BLaER1 treated with 17β-estradiol and CSF1 and Interleukin-3, amounts not matched to agents 10 nM and 100 nM (cell line): ENCODE results near the gene PALM3.
A peak's percentile ranks its signal among the peaks of the same experiment; 100 is the strongest.
"Not testable (repeated sequence)": the region's sequence is repeated elsewhere in the genome, so short reads cannot be mapped to it uniquely, and the experiment has no call there.

Experiments used
- H3K27ac ChIP-seq, 11 experiments: shearing (Covaris generic); formaldehyde crosslinking; 2 replicates each; pipeline ENCODE4 v1.8.1; 2022
- H3K27me3 ChIP-seq, 11 experiments: shearing (Covaris generic); formaldehyde crosslinking; 2 replicates each; pipeline ENCODE4 v1.8.1; 2022
- H3K36me3 ChIP-seq, 11 experiments: shearing (Covaris generic); formaldehyde crosslinking; 2 replicates each; pipeline ENCODE4 v1.8.1; 2022
- H3K4me1 ChIP-seq, 10 experiments: shearing (Covaris generic); formaldehyde crosslinking; 2 replicates each; pipeline ENCODE4 v1.8.1; 2022
- H3K4me2 ChIP-seq, 11 experiments: shearing (Covaris generic); formaldehyde crosslinking; 2 replicates each; pipeline ENCODE4 v1.8.1; 2022
- H3K4me3 ChIP-seq, 10 experiments: shearing (Covaris generic); formaldehyde crosslinking; 2 replicates each; pipeline ENCODE4 v1.8.1; 2022
- H3K9ac ChIP-seq, 11 experiments: shearing (Covaris generic); formaldehyde crosslinking; 2 replicates each; pipeline ENCODE4 v1.8.1; 2022
- H3K9me3 ChIP-seq, 11 experiments: shearing (Covaris generic); formaldehyde crosslinking; replicated peaks in 1 of 11; 2 replicates each; pipeline ENCODE4 v1.8.1; 2022
- H4K20me1 ChIP-seq, 11 experiments: shearing (Covaris generic); formaldehyde crosslinking; 2 replicates each; pipeline ENCODE4 v1.8.1; 2022
- Cebpa-rat ChIP-seq, 11 experiments: shearing (Covaris generic); IDR thresholded peaks; 2 replicates each; pipeline ENCODE4 v1.8.1; 2022

Gene PALM3

DNA sequence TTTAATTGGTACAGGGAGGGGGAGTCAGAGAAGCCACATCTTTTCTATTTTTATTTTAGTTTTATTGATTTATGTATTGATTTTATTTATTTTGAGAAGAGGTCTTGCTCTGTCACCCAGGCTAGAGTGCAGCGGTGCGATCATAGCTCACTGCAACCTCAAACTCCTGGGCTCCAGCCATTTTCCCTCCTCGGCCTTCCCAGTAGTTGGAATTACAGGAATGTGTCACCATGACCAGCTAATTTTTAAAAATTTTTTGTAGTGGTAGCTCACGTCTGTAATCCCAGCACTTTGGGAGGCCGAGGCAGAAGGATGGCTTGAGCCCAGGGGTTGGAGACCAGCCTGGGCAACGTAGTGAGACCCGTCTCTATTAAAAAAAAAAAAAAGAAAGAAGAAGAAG is 26.2 kb downstream of the PALM3 start:
- Histone ChIP-seq H4K20me1 (peaks cover 0 to 6% (median 0%) of the 10 kb centered on the region in 11 experiments; a peak in 1 of 22 replicates), H3K9me3 (no peaks in the 10 kb centered on the region), H3K4me3 (no peak overlapping the region), H3K4me2 (no peak overlapping the region), H3K36me3 (peaks cover 0 to 29% (median 0%) of the 10 kb centered on the region in 11 experiments; a peak in 7 of 22 replicates), H3K27ac (no peak overlapping the region), H3K4me1 (peaks cover 6 to 19% (median 13%) of the 10 kb centered on the region in 10 experiments; a peak in 19 of 20 replicates), H3K9ac (no peak overlapping the region), H3K27me3 (peaks cover 0 to 7% (median 0%) of the 10 kb centered on the region in 11 experiments; a peak in 6 of 22 replicates)
- no peak for TF ChIP-seq Cebpa-rat (IDR thresholded peaks at IDR 0.05)

DNA sequence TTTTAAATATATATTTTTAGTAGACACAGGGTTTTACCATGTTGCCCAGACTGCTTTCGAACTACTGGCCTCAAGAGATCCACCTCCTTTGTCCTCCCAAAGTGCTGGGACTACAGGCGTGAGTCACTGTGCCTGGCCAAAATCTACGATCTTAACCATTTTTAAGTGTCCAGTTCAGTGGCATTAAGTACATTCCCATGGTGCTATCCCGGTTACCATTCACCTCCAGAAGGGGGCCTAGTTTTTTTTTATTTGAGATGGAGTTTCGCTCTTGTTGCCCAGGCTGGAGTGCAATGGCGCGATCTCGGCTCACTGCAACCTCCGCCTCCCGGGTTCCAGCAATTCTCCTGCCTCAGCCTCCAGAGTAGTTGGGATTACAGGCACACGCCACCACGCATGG is 26.7 kb downstream of the PALM3 start:
- peaks cover 0 to 29% (median 0%) of the 10 kb centered on the region in 11 experiments; a peak in 7 of 22 replicates for H3K36me3 ChIP-seq
- H4K20me1 ChIP-seq, result not testable (repeated sequence)

DNA sequence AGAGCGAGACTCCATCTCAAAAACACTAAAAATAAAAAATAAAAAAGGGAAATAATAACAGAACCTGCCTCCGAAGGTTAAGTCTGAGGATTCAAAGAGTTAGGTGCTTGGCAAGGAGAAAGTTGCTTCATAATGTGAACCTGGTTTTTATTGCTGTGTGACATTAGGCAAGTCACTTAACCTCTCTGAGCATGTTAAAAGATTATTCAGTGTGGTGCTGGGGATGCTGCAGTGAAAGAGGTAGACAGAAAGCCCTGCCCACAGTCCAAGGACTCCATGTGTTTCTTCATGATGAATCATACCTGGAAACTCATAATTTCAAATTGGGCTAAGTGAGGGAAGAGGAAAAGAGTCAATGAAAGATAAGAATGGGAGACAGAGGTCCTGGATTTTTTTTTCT is 27.9 kb downstream of the PALM3 start:
- H3K9ac ChIP-seq, result no peak overlapping the region
- H3K4me3 ChIP-seq, result no peak overlapping the region
- H4K20me1 ChIP-seq, result no peaks in the 10 kb centered on the region; a peak in 1 of 22 replicates
- no peak for TF ChIP-seq Cebpa-rat (IDR thresholded peaks at IDR 0.05)
- no peak overlapping the region; a peak in 1 of 22 replicates for H3K4me2 ChIP-seq
- no peak overlapping the region for H3K27ac ChIP-seq
- H3K27me3 ChIP-seq, result peaks cover 0 to 14% (median 0%) of the 10 kb centered on the region in 11 experiments; a peak in 7 of 22 replicates
- H3K4me1 ChIP-seq, result peaks cover 6 to 21% (median 14%) of the 10 kb centered on the region in 10 experiments
- no peaks in the 10 kb centered on the region for H3K9me3 ChIP-seq
- peaks cover 0 to 18% (median 0%) of the 10 kb centered on the region in 11 experiments; a peak in 5 of 22 replicates for H3K36me3 ChIP-seq

More for the DNA sequence above, 26.7 kb downstream of the PALM3 start:
- H3K9me3 ChIP-seq, H3K4me3 ChIP-seq, H3K9ac ChIP-seq, H3K27ac ChIP-seq, H3K4me2 ChIP-seq: not testable (repeated sequence)
- Histone ChIP-seq H3K27me3 (peaks cover 0 to 13% (median 0%) of the 10 kb centered on the region in 11 experiments; a peak in 7 of 22 replicates), H3K4me1 (peaks cover 6 to 21% (median 13%) of the 10 kb centered on the region in 10 experiments; a peak in 19 of 20 replicates)

DNA sequence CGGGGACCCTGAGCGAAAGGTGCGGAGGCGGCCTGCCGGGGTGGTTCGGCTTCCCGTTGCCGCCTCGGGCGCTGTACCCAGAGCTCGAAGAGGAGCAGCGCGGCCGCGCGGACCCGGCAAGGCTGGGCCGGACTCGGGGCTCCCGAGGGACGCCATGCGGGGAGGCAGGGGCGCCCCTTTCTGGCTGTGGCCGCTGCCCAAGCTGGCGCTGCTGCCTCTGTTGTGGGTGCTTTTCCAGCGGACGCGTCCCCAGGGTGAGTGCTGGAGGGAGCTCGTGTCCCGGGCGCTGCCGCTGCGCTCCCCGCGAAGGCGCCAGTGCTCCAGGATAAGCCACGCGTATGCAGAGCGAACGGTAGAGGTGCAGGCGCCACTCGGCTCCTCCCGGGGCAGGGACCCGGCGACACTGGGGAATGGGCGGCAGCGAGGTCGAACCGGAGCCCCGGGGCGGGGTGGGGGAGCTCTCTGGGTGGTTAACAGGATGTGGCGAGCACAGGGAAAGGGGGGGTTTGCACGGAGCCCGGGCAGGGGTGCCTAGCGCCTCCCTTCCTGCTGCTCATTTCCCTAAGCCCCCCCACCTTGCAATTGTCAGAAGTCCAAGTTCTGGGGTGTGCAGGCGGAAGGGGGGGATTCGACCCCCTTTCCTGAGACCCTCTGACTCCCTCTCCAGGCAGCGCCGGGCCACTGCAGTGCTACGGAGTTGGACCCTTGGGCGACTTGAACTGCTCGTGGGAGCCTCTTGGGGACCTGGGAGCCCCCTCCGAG is 30.0 kb downstream of the PALM3 start, which contains the start of gene IL27RA:
IL27RA (plus strand) TSS at position 44 of the 762 bp plus-strand sequence; CDS start at position 155, 111 bp downstream.
- no peak for TF ChIP-seq Cebpa-rat (IDR thresholded peaks at IDR 0.05)
- Histone ChIP-seq H3K4me3 (peak within 1 kb of the TSS; percentile 66 to 79 (median 71)), H3K27ac (peak within 1 kb of the TSS; percentile 38 to 86 (median 72); a peak in 21 of 22 replicates), H3K4me1 (peaks cover 8 to 34% (median 26%) of the 10 kb centered on the region in 10 experiments), H3K27me3 (peaks cover 0 to 14% (median 0%) of the 10 kb centered on the region in 11 experiments; a peak in 7 of 22 replicates), H3K9me3 (no peaks in the 10 kb centered on the region), H3K36me3 (peaks cover 0 to 8% (median 0%) of the 10 kb centered on the region in 11 experiments; a peak in 3 of 22 replicates), H4K20me1 (no peaks in the 10 kb centered on the region), H3K4me2 (peak within 1 kb of the TSS; percentile 87 to 99 (median 93)), H3K9ac (peak within 1 kb of the TSS; percentile 69 to 84 (median 81))

DNA sequence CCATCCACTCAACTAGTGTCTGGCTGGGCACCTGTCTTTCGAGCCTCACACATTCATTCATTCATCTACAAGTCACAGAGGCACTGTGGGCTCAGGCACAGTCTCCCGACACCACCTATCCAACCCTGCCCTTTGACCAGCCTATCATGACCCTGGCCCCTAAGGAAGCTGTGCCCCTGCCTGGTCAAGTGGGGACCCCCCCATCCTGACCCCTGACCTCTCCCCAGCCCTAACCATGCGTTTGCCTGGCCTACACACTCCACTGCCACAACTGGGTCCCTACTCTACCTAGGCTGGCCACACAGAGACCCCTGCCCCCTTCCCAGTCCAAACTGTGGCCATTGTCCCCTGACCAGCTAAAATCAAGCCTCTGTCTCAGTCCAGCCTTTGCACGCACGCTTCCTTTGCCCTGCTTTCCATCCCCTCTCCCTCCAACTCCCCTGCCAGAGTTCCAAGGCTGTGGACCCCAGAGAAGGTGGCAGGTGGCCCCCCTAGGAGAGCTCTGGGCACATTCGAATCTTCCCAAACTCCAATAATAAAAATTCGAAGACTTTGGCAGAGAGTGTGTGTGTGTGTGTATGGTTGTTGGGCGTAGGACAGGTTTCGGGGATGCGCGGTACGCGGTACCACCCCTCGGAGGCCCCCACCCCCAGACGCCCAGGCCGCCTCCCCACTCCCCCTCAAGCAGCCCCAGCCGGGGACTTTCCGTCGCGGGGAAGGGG is 30.7 kb downstream of the PALM3 start:
- TF ChIP-seq Cebpa-rat (IDR thresholded peaks at IDR 0.05), result no peak
- H3K4me1 ChIP-seq, result peaks cover 15 to 41% (median 26%) of the 10 kb centered on the region in 10 experiments
- peak overlapping the region; percentile 69 to 84 (median 81) for H3K9ac ChIP-seq

DNA sequence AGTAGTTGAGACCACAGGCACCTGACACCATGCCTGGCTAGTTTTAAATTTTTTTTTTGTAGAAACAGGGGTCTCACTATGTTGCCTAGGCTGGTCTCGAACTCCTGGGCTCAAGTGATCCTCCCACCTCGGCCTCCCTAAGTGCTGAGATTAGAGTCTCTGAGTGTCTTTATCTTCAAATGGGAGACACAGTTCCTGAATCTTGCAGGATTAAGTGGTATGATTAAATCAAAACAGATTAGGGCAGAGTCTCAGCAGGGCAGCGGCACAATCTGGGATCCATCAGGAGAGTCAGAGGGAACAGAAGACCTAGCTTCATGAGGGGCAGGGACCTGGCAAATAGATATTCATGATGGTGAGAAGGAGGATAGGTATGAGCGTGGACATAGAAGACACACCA is 33.0 kb downstream of the PALM3 start:
- no peak overlapping the region for H3K27ac ChIP-seq
- H3K4me3 ChIP-seq, result no peak overlapping the region
- TF ChIP-seq Cebpa-rat (IDR thresholded peaks at IDR 0.05), result no peak
- peak overlapping the region in 9 of 11 experiments; percentile 6 to 56 (median 29); a peak in 12 of 22 replicates for H3K4me2 ChIP-seq
- no peak overlapping the region for H3K9ac ChIP-seq
- peaks cover 25 to 64% (median 32%) of the 10 kb centered on the region in 10 experiments for H3K4me1 ChIP-seq
- H3K36me3 ChIP-seq, result no peaks in the 10 kb centered on the region
- no peaks in the 10 kb centered on the region for H4K20me1 ChIP-seq
- peaks cover 0 to 14% (median 0%) of the 10 kb centered on the region in 11 experiments; a peak in 7 of 22 replicates for H3K27me3 ChIP-seq
- no peaks in the 10 kb centered on the region for H3K9me3 ChIP-seq

More for the DNA sequence above, 30.7 kb downstream of the PALM3 start:
- Histone ChIP-seq H4K20me1 (no peaks in the 10 kb centered on the region), H3K36me3 (peaks cover 0 to 7% (median 0%) of the 10 kb centered on the region in 11 experiments; a peak in 2 of 22 replicates), H3K27me3 (peaks cover 0 to 14% (median 0%) of the 10 kb centered on the region in 11 experiments; a peak in 7 of 22 replicates), H3K4me3 (peak overlapping the region; percentile 66 to 79 (median 71)), H3K4me2 (peak overlapping the region; percentile 87 to 99 (median 93)), H3K9me3 (no peaks in the 10 kb centered on the region), H3K27ac (peak overlapping the region in 9 of 11 experiments; percentile 63 to 86 (median 74); a peak in 16 of 22 replicates)

DNA sequence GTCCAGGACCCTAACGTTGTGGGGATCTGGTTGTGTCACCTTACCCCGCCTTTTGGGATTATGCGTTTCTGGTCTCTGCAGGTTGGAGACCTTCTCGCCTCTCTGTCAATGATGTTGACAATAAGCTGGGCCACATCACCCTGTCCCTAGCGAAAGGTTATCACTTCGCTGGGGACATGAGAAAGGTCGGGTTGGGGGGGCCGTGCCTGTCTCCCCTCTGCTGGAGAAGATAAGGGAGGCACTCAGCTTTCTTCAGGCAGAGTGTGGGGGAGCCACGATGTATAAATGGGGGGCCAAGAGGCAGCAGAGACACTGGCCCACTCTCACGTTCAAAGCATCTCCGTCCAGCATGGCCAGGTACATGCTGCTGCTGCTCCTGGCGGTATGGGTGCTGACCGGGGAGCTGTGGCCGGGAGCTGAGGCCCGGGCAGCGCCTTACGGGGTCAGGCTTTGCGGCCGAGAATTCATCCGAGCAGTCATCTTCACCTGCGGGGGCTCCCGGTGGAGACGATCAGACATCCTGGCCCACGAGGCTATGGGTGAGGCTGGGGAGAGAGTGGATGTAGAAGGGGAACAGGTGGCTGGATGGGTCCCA is 33.9 kb downstream of the PALM3 start, which contains the start of gene RLN3:
RLN3 (plus strand) TSS at position 293 of the 595 bp plus-strand sequence; CDS start at position 350, 57 bp downstream.
- H3K4me2 ChIP-seq, result peak within 1 kb of the TSS in 9 of 11 experiments; percentile 6 to 56 (median 29); a peak in 15 of 22 replicates
- H3K36me3 ChIP-seq, result no peaks in the 10 kb centered on the region
- peaks cover 31 to 72% (median 40%) of the 10 kb centered on the region in 10 experiments for H3K4me1 ChIP-seq
- TF ChIP-seq Cebpa-rat (IDR thresholded peaks at IDR 0.05), result no peak
- no peaks in the 10 kb centered on the region for H3K9me3 ChIP-seq
- H3K4me3 ChIP-seq, result no peak within 1 kb of the TSS
- H3K9ac ChIP-seq, result no peak within 1 kb of the TSS
- peaks cover 0 to 14% (median 0%) of the 10 kb centered on the region in 11 experiments; a peak in 7 of 22 replicates for H3K27me3 ChIP-seq
- H3K27ac ChIP-seq, result no peak within 1 kb of the TSS
- H4K20me1 ChIP-seq, result no peaks in the 10 kb centered on the region

DNA sequence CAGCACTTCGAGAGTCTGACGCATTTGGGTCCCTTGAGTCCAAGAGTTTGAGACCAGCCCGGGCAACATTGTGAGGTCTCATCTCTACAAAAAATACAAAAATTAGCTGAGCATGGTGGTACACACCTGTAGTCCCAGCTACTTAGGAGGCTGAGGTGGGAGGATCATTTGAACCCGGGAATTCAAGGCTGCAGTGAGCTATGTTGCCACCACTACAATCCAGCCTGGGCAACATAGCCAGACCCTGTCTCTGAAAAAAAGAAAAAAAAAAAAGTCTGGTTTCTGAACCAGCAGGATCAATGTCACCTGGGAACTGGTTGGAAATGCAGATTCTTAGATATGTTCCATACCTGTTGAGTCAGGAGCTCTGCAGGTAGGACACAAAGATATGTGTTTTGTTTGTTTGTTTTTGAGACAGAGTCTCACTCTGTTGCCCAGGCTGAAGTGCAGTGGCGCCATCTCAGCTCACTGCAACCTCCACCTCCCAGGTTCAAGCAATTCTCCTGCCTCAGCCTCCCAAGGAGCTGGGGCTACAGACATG is 35.2 kb downstream of the PALM3 start:
- H3K4me3 ChIP-seq, H3K9ac ChIP-seq, H3K36me3 ChIP-seq, H3K9me3 ChIP-seq, H4K20me1 ChIP-seq: not testable (repeated sequence)
- Histone ChIP-seq H3K4me1 (peaks cover 22 to 64% (median 33%) of the 10 kb centered on the region in 10 experiments), H3K27me3 (peaks cover 0 to 14% (median 0%) of the 10 kb centered on the region in 11 experiments; a peak in 7 of 22 replicates), H3K27ac (0 out of 22 replicates have a peak overlapping the region, but pooled peaks of 1 of the 11 experiments have one; percentile 13), H3K4me2 (peak overlapping the region in 4 of 11 experiments; percentile 17 to 55 (median 48); a peak in 6 of 22 replicates)
